Measurements from ENCODE around the gene SEC23A. TPM values are rescaled to one million over a fixed set of nuclear protein-coding genes. Genes with fewer than 3 reads are reported as not detected.

The SEC23A gene
- total and polyA plus RNA-seq, 2 of the 13 experiments (the other 11 are each of a cell fraction or from before 2014, with no cell fraction given): 403 to 887 TPM

Small RNA genes lying within 50 kb of the gene (small RNA-seq; reads per million reads assigned to genes)
- gene AL109628.1 (ENCODE audit: insufficient read depth in 2 of 3, insufficient read length in 3 of 3, low read depth in 2 of 3, low replicate concordance in 1 of 3) (0 reads per million in 3 experiments), gene RF00019 (ENCODE audit: insufficient read depth in 2 of 3, insufficient read length in 3 of 3, low read depth in 2 of 3, low replicate concordance in 1 of 3) (0 reads per million in 3 experiments)

Other genes starting within 250 kb of the SEC23A start
- 110 and 160 TPM in 2 replicates for gene GEMIN2, start 11.1 kb upstream of the SEC23A start, total RNA-seq (2016; rRNA removed; fragmentation: Illumina TruSeq; extraction: Trizol)
- 33.8 and 54.8 TPM in 2 replicates for gene GEMIN2, start 11.1 kb upstream of the SEC23A start, polyA plus RNA-seq (2011; rRNA removed)
- 51.2 and 77.5 TPM in 2 replicates for gene TRAPPC6B, start 67.1 kb upstream of the SEC23A start, total RNA-seq (2016; rRNA removed; fragmentation: Illumina TruSeq; extraction: Trizol)
- 29.8 and 34.3 TPM in 2 replicates for gene TRAPPC6B, start 67.1 kb upstream of the SEC23A start, polyA plus RNA-seq (2011; rRNA removed)
- gene PNN, start 72.0 kb upstream of the SEC23A start, total RNA-seq (2016; rRNA removed; fragmentation: Illumina TruSeq; extraction: Trizol): 110 and 214 TPM in 2 replicates
- 58.0 and 58.6 TPM in 2 replicates for gene PNN, start 72.0 kb upstream of the SEC23A start, polyA plus RNA-seq (2011; rRNA removed)
- 119 and 158 TPM in 2 replicates for gene MIA2, start 130.7 kb upstream of the SEC23A start, total RNA-seq (2016; rRNA removed; fragmentation: Illumina TruSeq; extraction: Trizol)
- gene MIA2, start 130.7 kb upstream of the SEC23A start, polyA plus RNA-seq (2011; rRNA removed): 131 and 134 TPM in 2 replicates